Keratinocyte (primary cell): ENCODE measurements around the gene CD69. TPM values are rescaled to one million over a fixed set of nuclear protein-coding genes. Genes with fewer than 3 reads are reported as not detected.
A peak's percentile ranks its signal among the peaks of the same experiment; 100 is the strongest.
"Not testable (repeated sequence)": the region's sequence is repeated elsewhere in the genome, so short reads cannot be mapped to it uniquely, and the experiment has no call there.

ENCODE experiments used
- DNase-seq: peaks from one replicate; pipeline ENCODE4 v3.0.0-alpha.2; 2011; ENCODE audit warnings: low read depth, missing footprints, low spot score
- FAIRE-seq: peaks from 2 replicates; lab custom pipeline; 2011; peaks lifted over from hg19 to GRCh38; lab: Jason Lieb, UNC
- H2AFZ ChIP-seq: 2 replicates; pipeline ENCODE4 v1.6.0; 2012; ENCODE audit warnings: low read length, control low read depth, inconsistent platforms; ENCODE audit not compliant: control insufficient read depth
- H3K27ac ChIP-seq: 2 replicates; pipeline ENCODE4 v1.5.1; 2011; ENCODE audit warnings: low read length; ENCODE audit not compliant: control insufficient read depth, insufficient read depth
- H3K27me3 ChIP-seq: 3 replicates; pipeline ENCODE4 v1.6.0; 2011; ENCODE audit warnings: low read length; ENCODE audit not compliant: control insufficient read depth, insufficient read depth; ENCODE audit errors: extremely low read depth
- H3K36me3 ChIP-seq, 2 experiments: 2 replicates in 1 of 2; 3 replicates in 1 of 2; pipeline ENCODE4 v1.5.1; 2011; ENCODE audit warnings: low read length in 2 of 2, mild to moderate bottlenecking in 1 of 2; ENCODE audit not compliant: control insufficient read depth in 2 of 2, insufficient read depth in 2 of 2; ENCODE audit errors: extremely low read depth in 1 of 2
- H3K4me1 ChIP-seq: 3 replicates; pipeline ENCODE4 v1.5.1; 2011; ENCODE audit warnings: low read length; ENCODE audit not compliant: control insufficient read depth, insufficient read depth; ENCODE audit errors: extremely low read depth
- H3K4me2 ChIP-seq: 3 replicates; pipeline ENCODE4 v1.6.0; 2011; ENCODE audit warnings: low read depth, low read length; ENCODE audit not compliant: control insufficient read depth, insufficient read depth; ENCODE audit errors: extremely low read depth
- H3K4me3 ChIP-seq, 3 experiments: fragments of 200-600 bp in 1 of 3; sonication (generic) in 1 of 3; 2 replicates in 2 of 3; 3 replicates in 1 of 3; pipeline ENCODE4 v1.5.1; 2011 to 2016; ENCODE audit warnings: low read length in 3 of 3, mild to moderate bottlenecking in 3 of 3, control low read depth in 2 of 3, inconsistent platforms in 1 of 3, low read depth in 1 of 3, mixed read lengths in 1 of 3, mixed run types in 1 of 3, moderate library complexity in 1 of 3; ENCODE audit not compliant: control insufficient read depth in 2 of 3, insufficient read depth in 2 of 3; ENCODE audit errors: extremely low read depth in 1 of 3
- H3K79me2 ChIP-seq: 2 replicates; pipeline ENCODE4 v1.6.0; 2012; ENCODE audit warnings: low read length; ENCODE audit not compliant: control insufficient read depth, insufficient read depth
- H3K9ac ChIP-seq: 3 replicates; pipeline ENCODE4 v1.6.0; 2011; ENCODE audit warnings: low read length; ENCODE audit not compliant: control insufficient read depth, insufficient read depth; ENCODE audit errors: extremely low read depth
- H3K9me1 ChIP-seq: 3 replicates; pipeline ENCODE4 v1.6.0; 2011; ENCODE audit warnings: low read length; ENCODE audit not compliant: control insufficient read depth, insufficient read depth; ENCODE audit errors: extremely low read depth
- H3K9me3 ChIP-seq: 2 replicates; pipeline ENCODE4 v1.5.1; 2012; ENCODE audit warnings: low read depth, low read length; ENCODE audit not compliant: control insufficient read depth
- H4K20me1 ChIP-seq: 3 replicates; pipeline ENCODE4 v1.6.0; 2011; ENCODE audit warnings: low read length; ENCODE audit not compliant: control insufficient read depth, insufficient read depth; ENCODE audit errors: extremely low read depth
- EZH2 ChIP-seq: IDR thresholded peaks from one replicate; pipeline ENCODE4 v1.6.1; 2012; ENCODE audit warnings: inconsistent platforms, mild to moderate bottlenecking, low read length, moderate library complexity
- dilution Hi-C: fragments of 300-500 bp; cut with MboI; formaldehyde crosslinking; loops from one replicate; pipeline ENCODE4 v1.7.0; 2020; ENCODE audit warnings: low sequenced_read_pairs; ENCODE audit not compliant: extremely low pct_ligation_motif_present
- polyA plus RNA-seq, 5 experiments: library from polyadenylated mRNA; depleted of rRNA in 3 of 5; stranded (reverse) in 3 of 5; stranded (forward) in 1 of 5; unstranded in 1 of 5; fragments of >200 nt; gene quantifications; 1 replicate in 1 of 5; 2 replicates in 3 of 5; 3 replicates in 1 of 5; pipeline versions ENCODE4 v1.2.1 to v1.2.3, GENCODE V29; 2011 to 2012; ENCODE audit warnings: missing spikeins in 2 of 5, low read depth in 1 of 5, low replicate concordance in 1 of 5
- TF ChIP-seq, protein P1 (sequence below), 3 experiments: IDR thresholded peaks in 1 of 3; conservative IDR thresholded peaks in 1 of 3; optimal IDR thresholded peaks in 1 of 3; 2 replicates in 2 of 3; 3 replicates in 1 of 3; pipeline versions ENCODE3 to v1.5.1; 2011; ENCODE audit warnings: low read length in 3 of 3, mild to moderate bottlenecking in 3 of 3, moderate library complexity in 2 of 3, control low read depth in 1 of 3, inconsistent platforms in 1 of 3; ENCODE audit not compliant: insufficient read depth in 2 of 3; ENCODE audit errors: extremely low read depth in 1 of 3

Gene CD69
- polyA plus RNA-seq, 1 donor (not counting 4 experiments of a cell fraction or from before 2014, with no cell fraction given), result not detected

GRCh38 chr12:9740106-9740750 lies 20.5 kb downstream of the CD69 start:
- no peak overlapping the region for H3K4me3 ChIP-seq
- DNase-seq, result no peak
- dilution Hi-C loops, result no loop called here
- H3K4me1 ChIP-seq, result no peaks in the 10 kb centered on the region
- no peak for TF ChIP-seq EZH2
- TF ChIP-seq, protein P1, sequence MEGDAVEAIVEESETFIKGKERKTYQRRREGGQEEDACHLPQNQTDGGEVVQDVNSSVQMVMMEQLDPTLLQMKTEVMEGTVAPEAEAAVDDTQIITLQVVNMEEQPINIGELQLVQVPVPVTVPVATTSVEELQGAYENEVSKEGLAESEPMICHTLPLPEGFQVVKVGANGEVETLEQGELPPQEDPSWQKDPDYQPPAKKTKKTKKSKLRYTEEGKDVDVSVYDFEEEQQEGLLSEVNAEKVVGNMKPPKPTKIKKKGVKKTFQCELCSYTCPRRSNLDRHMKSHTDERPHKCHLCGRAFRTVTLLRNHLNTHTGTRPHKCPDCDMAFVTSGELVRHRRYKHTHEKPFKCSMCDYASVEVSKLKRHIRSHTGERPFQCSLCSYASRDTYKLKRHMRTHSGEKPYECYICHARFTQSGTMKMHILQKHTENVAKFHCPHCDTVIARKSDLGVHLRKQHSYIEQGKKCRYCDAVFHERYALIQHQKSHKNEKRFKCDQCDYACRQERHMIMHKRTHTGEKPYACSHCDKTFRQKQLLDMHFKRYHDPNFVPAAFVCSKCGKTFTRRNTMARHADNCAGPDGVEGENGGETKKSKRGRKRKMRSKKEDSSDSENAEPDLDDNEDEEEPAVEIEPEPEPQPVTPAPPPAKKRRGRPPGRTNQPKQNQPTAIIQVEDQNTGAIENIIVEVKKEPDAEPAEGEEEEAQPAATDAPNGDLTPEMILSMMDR (optimal IDR thresholded peaks at IDR 0.05 in 1 of 3, IDR thresholded peaks at IDR 0.05 in 1 of 3, conservative IDR thresholded peaks at IDR 0.05 in 1 of 3; ENCODE audit: extremely low read depth in 1 of 3, insufficient read depth in 2 of 3, low read length in 3 of 3), result no peak
- H3K9ac ChIP-seq, result no peak overlapping the region
- H3K27me3 ChIP-seq, result no peaks in the 10 kb centered on the region
- H3K79me2 ChIP-seq, result no peaks in the 10 kb centered on the region
- no peaks in the 10 kb centered on the region for H3K9me3 ChIP-seq
- no peaks in the 10 kb centered on the region for H3K36me3 ChIP-seq
- FAIRE-seq, result no peak
- H3K9me1 ChIP-seq, result no peaks in the 10 kb centered on the region
- H3K4me2 ChIP-seq, result no peak overlapping the region
- H2AFZ ChIP-seq, result no peak overlapping the region
- H4K20me1 ChIP-seq, result no peaks in the 10 kb centered on the region
- H3K27ac ChIP-seq, result no peak overlapping the region

- H3K9me3 ChIP-seq, H3K4me1 ChIP-seq, H3K36me3 ChIP-seq, H2AFZ ChIP-seq, H3K27ac ChIP-seq, H3K27me3 ChIP-seq, H3K79me2 ChIP-seq, FAIRE-seq, H3K9ac ChIP-seq, H4K20me1 ChIP-seq, DNase-seq, H3K4me2 ChIP-seq, dilution Hi-C loops, H3K9me1 ChIP-seq: not testable (repeated sequence)
- peak overlapping the region in 1 of 3 experiments; percentile 10 for H3K4me3 ChIP-seq
Observed at GRCh38 chr12:9739404-9740105, 21.1 kb downstream of the CD69 start.

DNA sequence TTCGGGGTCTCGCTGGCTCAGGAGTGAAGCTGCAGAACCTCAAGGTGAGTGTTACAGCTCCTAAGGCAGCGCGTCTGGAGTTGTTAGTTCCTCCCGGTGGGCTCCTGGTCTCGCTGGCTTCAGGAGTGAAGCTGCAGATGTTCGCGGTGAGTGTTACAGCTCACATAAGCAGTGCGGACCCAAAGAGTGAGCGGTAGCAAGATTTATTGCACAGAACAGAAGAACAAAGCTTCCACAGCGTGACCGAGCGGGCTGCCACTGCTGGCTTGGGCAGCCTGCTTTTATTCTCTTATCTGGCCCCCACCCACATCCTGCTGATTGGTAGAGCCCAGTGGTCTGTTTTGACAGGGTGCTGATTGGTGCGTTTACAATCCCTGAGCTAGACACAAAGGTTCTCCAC lies 21.8 kb downstream of the CD69 start:
- H3K79me2 ChIP-seq, DNase-seq, H2AFZ ChIP-seq, FAIRE-seq, H3K9me1 ChIP-seq, H3K27ac ChIP-seq, H3K4me3 ChIP-seq, H3K4me1 ChIP-seq, H3K36me3 ChIP-seq, H3K27me3 ChIP-seq, H3K9ac ChIP-seq, H4K20me1 ChIP-seq, H3K4me2 ChIP-seq, dilution Hi-C loops, H3K9me3 ChIP-seq: not testable (repeated sequence)
